CD8-positive, alpha-beta memory T cell (primary cell): ENCODE measurements around the gene IFNE. TPM values are rescaled to one million over a fixed set of nuclear protein-coding genes. Genes with fewer than 3 reads are reported as not detected.
A peak's percentile ranks its signal among the peaks of the same experiment; 100 is the strongest.
"Not testable (repeated sequence)": the region's sequence is repeated elsewhere in the genome, so short reads cannot be mapped to it uniquely, and the experiment has no call there.

ENCODE experiments used
- CTCF ChIA-PET: fragments of 350-600 bp; sonication (Branson Sonifier 250); formaldehyde crosslinking; loops from one replicate; lab custom pipeline; 2021; ENCODE audit warnings: antibody characterized with exemption; lab: Charles Lee
- POLR2A ChIA-PET: fragments of 350-600 bp; sonication (Branson Sonifier 250); formaldehyde crosslinking; loops from one replicate; lab custom pipeline; 2021; ENCODE audit warnings: antibody characterized with exemption; lab: Charles Lee
- DNase-seq, 5 donors: peaks; one replicate each; pipeline versions ENCODE4 v3.0.0 to v3.0.0-alpha.2; 2020 to 2022; ENCODE audit warnings: mixed read lengths in 1 of 5
- H3K27ac ChIP-seq: one replicate; pipeline ENCODE4 v1.7.0; 2013; ENCODE audit warnings: low read depth, mild to moderate bottlenecking, low read length, moderate library complexity
- H3K27me3 ChIP-seq: 2 replicates; pipeline ENCODE4 v1.7.0; 2013; ENCODE audit warnings: low read length, mild to moderate bottlenecking; ENCODE audit not compliant: insufficient read depth, poor library complexity, severe bottlenecking
- H3K36me3 ChIP-seq: 2 replicates; pipeline ENCODE4 v1.7.0; 2013; ENCODE audit warnings: mild to moderate bottlenecking, low read length, moderate library complexity; ENCODE audit not compliant: insufficient read depth
- H3K4me1 ChIP-seq: 2 replicates; pipeline ENCODE4 v1.7.0; 2013; ENCODE audit warnings: mild to moderate bottlenecking, low read length, moderate library complexity; ENCODE audit not compliant: insufficient read depth
- H3K4me3 ChIP-seq: 2 replicates; pipeline ENCODE4 v1.7.0; 2013; ENCODE audit warnings: mild to moderate bottlenecking, low read length
- H3K9me3 ChIP-seq: 2 replicates; pipeline ENCODE4 v1.7.0; 2013; ENCODE audit warnings: mild to moderate bottlenecking, low read length
- H3K27ac Mint-ChIP-seq, 8 donors: one replicate each; pipeline ENCODE4 v1.8.0; 2020 to 2021; ENCODE audit warnings: mixed read lengths in 8 of 8, mild to moderate bottlenecking in 6 of 8, inconsistent platforms in 3 of 8, moderate library complexity in 3 of 8
- H3K27me3 Mint-ChIP-seq, 2 donors: one replicate each; pipeline ENCODE4 v1.8.0; 2020 to 2021; ENCODE audit warnings: mixed read lengths in 2 of 2, mild to moderate bottlenecking in 1 of 2, moderate library complexity in 1 of 2
- H3K36me3 Mint-ChIP-seq, 3 donors: one replicate each; pipeline ENCODE4 v1.8.0; 2020 to 2021; ENCODE audit warnings: mixed read lengths in 3 of 3, inconsistent platforms in 1 of 3, mild to moderate bottlenecking in 1 of 3
- H3K4me1 Mint-ChIP-seq, 3 donors: one replicate each; pipeline ENCODE4 v1.8.0; 2020 to 2021; ENCODE audit warnings: mixed read lengths in 3 of 3, inconsistent platforms in 1 of 3, mild to moderate bottlenecking in 1 of 3
- H3K4me3 Mint-ChIP-seq, 7 donors: one replicate each; pipeline ENCODE4 v1.8.0; 2020 to 2021; ENCODE audit warnings: mixed read lengths in 7 of 7, mild to moderate bottlenecking in 6 of 7, moderate library complexity in 4 of 7, inconsistent platforms in 2 of 7
- H3K9me3 Mint-ChIP-seq, 5 donors: one replicate each; pipeline ENCODE4 v1.8.0; 2020 to 2022; ENCODE audit warnings: mixed read lengths in 5 of 5, mild to moderate bottlenecking in 3 of 5, moderate library complexity in 2 of 5, inconsistent platforms in 1 of 5
- polyA plus RNA-seq: library from polyadenylated mRNA; unstranded; fragments of 300-500 nt; fragmentation: Illumina TruSeq; gene quantifications from one replicate; pipeline ENCODE4 v1.2.3, GENCODE V29; 2021
- total RNA-seq, 2 experiments: library from RNA; stranded (reverse); gene quantifications; one replicate each; pipeline ENCODE4 v1.2.3, GENCODE V29; 2021

IFNE gene
- total and polyA plus RNA-seq, 3 experiments from 2014 or later = 0.15 TPM; not detected in 2

DNA sequence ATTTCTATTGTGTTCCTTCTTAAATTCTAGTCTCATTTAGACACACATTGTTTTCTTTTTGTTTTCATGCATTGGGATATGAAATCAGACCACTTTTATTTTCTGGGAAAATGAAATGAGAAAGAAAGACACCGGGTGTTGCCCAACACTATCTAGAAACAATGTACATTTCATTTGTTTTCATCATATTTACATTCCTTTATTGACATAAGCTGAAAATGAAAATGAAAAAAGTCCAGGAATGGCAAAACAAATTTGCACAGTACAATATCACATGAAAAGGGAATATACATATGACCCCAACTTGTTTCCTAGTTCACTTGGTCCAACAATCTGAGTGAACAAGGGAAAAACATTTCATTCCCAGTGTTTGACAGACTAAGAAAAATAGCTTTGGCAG, 20.7 kb downstream of the IFNE start:
- POLR2A ChIA-PET = no interaction called here
- Mint-ChIP-seq H3K36me3 (peaks cover 0 to 16% (median 2%) of the 10 kb centered on the region in 3 donors), H3K4me3 (no peak overlapping the region), H3K4me1 (peaks cover 2 to 4% (median 3%) of the 10 kb centered on the region in 3 donors), H3K9me3 (peaks cover 5 to 14% (median 12%) of the 10 kb centered on the region in 5 donors), H3K27ac (no peak overlapping the region), H3K27me3 (peaks cover 21 to 52% of the 10 kb centered on the region in 2 donors)
- Histone ChIP-seq H3K4me1 (no peaks in the 10 kb centered on the region), H3K4me3 (no peak overlapping the region), H3K27ac (no peak overlapping the region), H3K27me3 (no peaks in the 10 kb centered on the region), H3K36me3 (no peaks in the 10 kb centered on the region), H3K9me3 (no peaks in the 10 kb centered on the region)
- CTCF ChIA-PET = interaction anchor here (0.9 to 1.6 kb wide), 5 partner anchors 135 to 327 kb away, joined by 3 to 4 read pairs (median 3); no protein-coding TSS in a partner anchor
- DNase-seq = no peak

DNA sequence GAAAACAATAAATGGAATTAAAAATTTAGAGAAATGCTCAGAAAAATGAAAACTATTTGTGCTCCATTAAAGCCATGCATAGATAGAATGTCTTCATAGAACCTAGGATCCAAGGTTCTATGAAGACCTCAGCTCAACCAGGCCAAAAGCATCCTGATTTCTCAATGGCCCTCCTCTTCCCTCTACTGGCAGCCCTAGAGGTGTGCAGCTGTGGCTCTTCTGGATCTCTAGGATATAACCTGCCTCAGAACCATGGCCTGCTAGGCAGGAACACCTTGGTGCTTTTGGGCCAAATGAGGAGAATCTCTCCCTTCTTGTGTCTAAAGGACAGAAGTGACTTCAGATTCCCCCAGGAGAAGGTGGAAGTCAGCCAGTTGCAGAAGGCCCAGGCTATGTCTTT, 26.8 kb downstream of the IFNE start:
- peaks cover 14 to 36% of the 10 kb centered on the region in 2 donors for H3K27me3 Mint-ChIP-seq
- POLR2A ChIA-PET = no interaction called here

DNA sequence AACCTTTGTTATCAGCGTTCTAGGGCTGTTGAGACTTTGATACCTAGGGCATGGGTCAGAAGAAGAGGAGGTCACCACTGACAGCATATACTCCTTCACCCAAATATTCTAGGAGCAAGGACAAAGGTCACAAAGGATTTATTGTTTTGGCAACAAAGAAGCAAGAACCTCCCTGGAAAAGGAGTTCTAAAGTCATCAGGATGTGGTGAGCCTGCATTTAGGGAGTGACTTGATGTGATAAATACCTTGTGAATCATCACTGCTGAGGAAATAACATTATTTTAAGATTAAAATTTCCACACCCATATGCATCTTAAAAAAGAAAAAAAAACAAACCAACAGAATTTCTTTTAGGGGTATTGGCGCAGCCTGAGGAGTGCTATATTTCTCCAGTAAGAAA, 28.0 kb downstream of the IFNE start:
- no peak for DNase-seq
- ChIA-PET POLR2A (no interaction called here), CTCF (interaction anchor here (1.1 to 1.8 kb wide), 3 partner anchors 10 to 128 kb away, joined by 3 to 10 read pairs (median 4); no protein-coding TSS in a partner anchor)
- H3K27me3 ChIP-seq = no peaks in the 10 kb centered on the region
- no peak overlapping the region for H3K4me3 ChIP-seq
- Mint-ChIP-seq H3K27ac (no peak overlapping the region), H3K4me1 (no peaks in the 10 kb centered on the region), H3K36me3 (peaks cover 0 to 3% (median 0%) of the 10 kb centered on the region in 3 donors), H3K4me3 (no peak overlapping the region), H3K9me3 (no peaks in the 10 kb centered on the region), H3K27me3 (peaks cover 16 to 34% of the 10 kb centered on the region in 2 donors)
- no peaks in the 10 kb centered on the region for H3K9me3 ChIP-seq
- no peak overlapping the region for H3K27ac ChIP-seq
- H3K4me1 ChIP-seq = no peaks in the 10 kb centered on the region
- no peaks in the 10 kb centered on the region for H3K36me3 ChIP-seq

More for the DNA sequence above, 26.8 kb downstream of the IFNE start:
- Histone ChIP-seq H3K9me3 (no peaks in the 10 kb centered on the region), H3K36me3 (no peaks in the 10 kb centered on the region), H3K27ac (no peak overlapping the region), H3K4me1 (no peaks in the 10 kb centered on the region), H3K4me3 (no peak overlapping the region), H3K27me3 (no peaks in the 10 kb centered on the region)
- Mint-ChIP-seq H3K4me3 (no peak overlapping the region), H3K27ac (peak overlapping the region in 1 of 8 donors; percentile 24), H3K9me3 (no peaks in the 10 kb centered on the region), H3K36me3 (peaks cover 0 to 2% (median 0%) of the 10 kb centered on the region in 3 donors), H3K4me1 (no peaks in the 10 kb centered on the region)
- CTCF ChIA-PET = interaction anchor here (1.0 to 1.8 kb wide), 5 partner anchors 11 to 137 kb away, joined by 4 to 10 read pairs (median 5); partner anchors contain the start of gene KLHL9
- DNase-seq = peak in 2 of 5 donors; percentile 25 to 26

DNA sequence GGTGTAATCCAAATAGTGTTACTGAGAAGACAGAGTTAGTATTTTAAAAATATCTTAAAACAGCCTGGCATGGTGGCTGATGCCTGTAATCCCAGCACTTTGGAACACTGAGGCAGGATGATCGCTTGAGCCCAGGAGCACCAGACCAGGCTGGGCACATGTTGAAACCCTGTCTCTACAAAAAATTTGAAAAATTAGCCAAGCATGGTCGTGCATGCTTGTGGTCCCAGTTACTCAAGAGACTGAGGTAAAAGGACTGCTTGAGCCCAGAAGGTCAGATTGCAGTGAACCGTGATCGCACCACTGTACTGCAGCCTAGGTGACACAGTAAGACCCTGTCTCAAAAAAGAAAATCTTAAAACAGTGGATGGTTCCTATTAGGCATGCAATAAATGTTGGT, 29.4 kb downstream of the IFNE start:
- no peaks in the 10 kb centered on the region for H3K9me3 Mint-ChIP-seq
- H3K27ac Mint-ChIP-seq = no peak overlapping the region
- Histone ChIP-seq H3K9me3 (no peaks in the 10 kb centered on the region), H3K27me3 (no peaks in the 10 kb centered on the region), H3K36me3 (no peaks in the 10 kb centered on the region), H3K4me3 (no peak overlapping the region), H3K27ac (no peak overlapping the region), H3K4me1 (no peaks in the 10 kb centered on the region)
- H3K4me1 Mint-ChIP-seq = no peaks in the 10 kb centered on the region
- peaks cover 14 to 29% of the 10 kb centered on the region in 2 donors for H3K27me3 Mint-ChIP-seq
- peaks cover 0 to 3% (median 0%) of the 10 kb centered on the region in 3 donors for H3K36me3 Mint-ChIP-seq
- no peak overlapping the region for H3K4me3 Mint-ChIP-seq
- ChIA-PET POLR2A (no interaction called here), CTCF (no interaction called here)
- no peak for DNase-seq

DNA sequence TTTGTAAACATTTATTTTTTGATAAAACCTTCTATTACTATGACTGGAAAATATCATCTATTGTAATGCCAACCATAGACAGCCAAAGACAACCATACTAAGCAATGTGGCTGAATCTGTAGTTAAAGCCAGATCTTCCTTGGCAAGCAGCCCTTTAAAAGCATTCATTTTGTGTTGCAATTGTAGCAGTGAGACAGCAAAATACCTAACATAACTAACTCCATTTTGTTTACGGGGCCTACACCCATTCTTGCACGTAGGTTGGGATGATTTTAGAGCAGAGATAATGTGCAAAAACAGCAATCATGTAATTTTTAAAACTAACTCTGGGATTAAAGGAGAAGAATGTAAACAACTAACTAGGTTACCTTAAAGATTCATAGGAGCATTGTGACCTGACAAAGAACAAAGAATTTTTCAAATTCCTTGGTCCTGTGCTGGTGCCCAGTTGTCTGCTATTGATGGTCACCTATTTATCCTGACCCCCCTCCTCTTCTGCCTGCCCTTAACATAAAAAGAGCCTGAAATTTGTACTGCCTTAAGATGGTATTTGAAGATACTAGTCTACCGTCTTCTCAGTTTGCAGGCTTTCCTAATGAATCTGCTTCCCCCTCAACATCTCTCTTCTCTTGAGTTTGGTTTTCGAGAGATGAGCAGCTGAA, 31.2 kb downstream of the IFNE start:
- Mint-ChIP-seq H3K4me1 (no peaks in the 10 kb centered on the region), H3K4me3 (no peak overlapping the region), H3K27me3 (peaks cover 9 to 18% of the 10 kb centered on the region in 2 donors), H3K36me3 (peaks cover 0 to 3% (median 0%) of the 10 kb centered on the region in 3 donors), H3K27ac (no peak overlapping the region), H3K9me3 (no peaks in the 10 kb centered on the region)
- H3K4me1 ChIP-seq = no peaks in the 10 kb centered on the region
- no peak for DNase-seq
- H3K27me3 ChIP-seq = no peaks in the 10 kb centered on the region
- H3K36me3 ChIP-seq = no peaks in the 10 kb centered on the region
- no peaks in the 10 kb centered on the region for H3K9me3 ChIP-seq
- H3K4me3 ChIP-seq = no peak overlapping the region
- no peak overlapping the region for H3K27ac ChIP-seq
- ChIA-PET CTCF (interaction anchor here (1.0 kb wide), 1 partner anchor 133 kb away, joined by 3 read pairs; no protein-coding TSS in a partner anchor), POLR2A (no interaction called here)

DNA sequence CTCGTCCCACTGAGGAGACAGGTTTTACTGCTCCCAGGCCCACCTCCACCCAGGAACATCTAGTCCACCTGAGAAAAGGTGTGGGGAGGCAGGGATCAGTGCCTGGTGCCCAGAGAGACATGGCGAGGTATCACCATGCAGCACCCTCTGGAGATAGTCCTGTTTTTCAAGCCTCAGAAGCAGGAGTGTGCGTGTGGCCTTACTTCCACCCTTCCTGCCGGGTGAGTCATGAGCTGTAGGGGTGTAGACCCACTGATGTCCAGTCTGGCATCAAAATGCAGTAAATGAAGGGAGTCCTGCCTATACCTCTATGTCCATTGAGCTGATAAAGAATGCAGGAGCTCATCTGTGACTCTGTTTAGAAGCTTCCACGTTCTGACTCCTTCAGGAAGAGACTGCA, 32.8 kb downstream of the IFNE start:
- H3K27me3 Mint-ChIP-seq = peaks cover 9 to 14% of the 10 kb centered on the region in 2 donors
- POLR2A ChIA-PET, H3K4me1 Mint-ChIP-seq, H3K9me3 ChIP-seq, H3K36me3 Mint-ChIP-seq, H3K4me1 ChIP-seq, H3K36me3 ChIP-seq, H3K27me3 ChIP-seq, DNase-seq, H3K27ac ChIP-seq, H3K27ac Mint-ChIP-seq, CTCF ChIA-PET, H3K4me3 ChIP-seq, H3K4me3 Mint-ChIP-seq, H3K9me3 Mint-ChIP-seq: not testable (repeated sequence)

DNA sequence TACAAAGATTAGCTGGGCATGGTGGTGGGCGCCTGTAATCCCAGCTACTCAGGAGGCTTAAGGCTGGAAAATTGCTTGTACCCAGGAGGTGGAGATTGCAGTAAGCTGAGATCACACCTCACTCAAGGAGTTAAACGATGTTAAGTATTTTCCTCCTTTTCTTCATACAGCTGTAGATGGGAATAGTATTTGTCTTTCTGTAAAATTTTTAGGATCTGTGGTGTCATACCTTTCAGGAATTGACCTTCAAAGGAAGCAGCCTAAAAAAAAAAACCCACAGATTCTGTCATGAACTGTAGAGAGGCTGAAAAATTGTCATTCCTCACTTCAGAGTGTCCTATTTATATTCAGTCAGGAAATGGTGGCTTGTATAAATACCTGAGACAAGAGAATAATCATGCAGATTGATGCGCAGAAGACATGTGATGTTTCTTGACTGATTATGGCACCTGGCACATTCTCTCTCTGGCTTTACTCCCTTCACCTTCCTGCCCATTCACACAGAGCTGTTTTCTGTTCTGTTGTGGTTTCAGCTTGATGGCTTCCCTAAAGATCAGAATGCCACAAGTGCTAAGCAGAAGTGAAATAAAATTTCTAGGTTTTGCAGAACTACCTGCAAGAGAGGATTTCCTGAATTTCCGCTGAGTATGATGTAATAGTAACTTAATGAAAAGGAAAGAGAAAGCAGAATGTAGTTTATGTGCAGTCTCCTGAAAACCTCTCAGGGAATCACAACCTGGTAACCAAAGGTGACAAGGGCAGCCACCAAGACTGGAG, 38.1 kb downstream of the IFNE start:
- Mint-ChIP-seq H3K9me3 (no peaks in the 10 kb centered on the region), H3K27me3 (peaks cover 0 to 11% of the 10 kb centered on the region in 2 donors), H3K4me3 (peak overlapping the region; percentile 1 to 66 (median 60)), H3K36me3 (no peaks in the 10 kb centered on the region), H3K27ac (peak overlapping the region in 7 of 8 donors; percentile 11 to 84 (median 68)), H3K4me1 (peaks cover 15 to 16% (median 16%) of the 10 kb centered on the region in 3 donors)
- H3K27ac ChIP-seq = no peak overlapping the region
- POLR2A ChIA-PET = interaction anchor here (0.5 to 1.1 kb wide), 2 partner anchors 109 to 115 kb away, joined by 3 read pairs; no protein-coding TSS in a partner anchor
- H3K27me3 ChIP-seq = no peaks in the 10 kb centered on the region
- peak in 2 of 5 donors; percentile 68 to 70 for DNase-seq
- H3K4me1 ChIP-seq = peaks cover 15% of the 10 kb centered on the region
- H3K9me3 ChIP-seq = no peaks in the 10 kb centered on the region
- CTCF ChIA-PET = interaction anchor here (0.9 to 2.5 kb wide), 4 partner anchors 9 to 115 kb away, joined by 3 to 5 read pairs (median 4); no protein-coding TSS in a partner anchor
- no peak overlapping the region for H3K4me3 ChIP-seq
- H3K36me3 ChIP-seq = no peaks in the 10 kb centered on the region

DNA sequence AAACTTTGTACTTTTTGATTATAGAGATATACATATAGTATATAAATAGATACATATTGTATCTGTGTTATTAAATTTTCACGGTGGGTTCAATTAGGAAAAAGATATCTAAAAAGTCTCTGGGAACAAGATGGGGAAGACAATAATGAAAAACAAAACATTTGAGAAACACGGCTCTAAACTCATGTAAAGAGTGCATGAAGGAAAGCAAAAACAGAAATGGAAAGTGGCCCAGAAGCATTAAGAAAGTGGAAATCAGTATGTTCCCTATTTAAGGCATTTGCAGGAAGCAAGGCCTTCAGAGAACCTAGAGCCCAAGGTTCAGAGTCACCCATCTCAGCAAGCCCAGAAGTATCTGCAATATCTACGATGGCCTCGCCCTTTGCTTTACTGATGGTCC, 42.0 kb downstream of the IFNE start, which contains the start of gene IFNA1:
TSS of gene IFNA1 (plus strand) at position 301 of the 400 bp plus-strand sequence. CDS start at position 370, 69 bp downstream.
- no peaks in the 10 kb centered on the region for H3K36me3 ChIP-seq

More for the DNA sequence above, 42.0 kb downstream of the IFNE start, which contains the start of gene IFNA1:
- no peaks in the 10 kb centered on the region for H3K9me3 ChIP-seq
- no peak within 1 kb of the TSS for H3K27ac Mint-ChIP-seq
- no peaks in the 10 kb centered on the region for H3K9me3 Mint-ChIP-seq
- no peaks in the 10 kb centered on the region for H3K27me3 ChIP-seq
- no peak within 1 kb of the TSS for H3K27ac ChIP-seq
- H3K4me3 ChIP-seq = no peak within 1 kb of the TSS
- H3K4me3 Mint-ChIP-seq = no peak within 1 kb of the TSS
- DNase-seq = no peak
- peaks cover 15% of the 10 kb centered on the region for H3K4me1 ChIP-seq
- H3K36me3 Mint-ChIP-seq = no peaks in the 10 kb centered on the region
- CTCF ChIA-PET = no interaction called here
- peaks cover 11 to 22% of the 10 kb centered on the region in 2 donors for H3K27me3 Mint-ChIP-seq
- POLR2A ChIA-PET = no interaction called here
- peaks cover 14 to 16% (median 16%) of the 10 kb centered on the region in 3 donors for H3K4me1 Mint-ChIP-seq
